Common myeloid progenitor, CD34-positive (primary cell): Measurements from ENCODE around the gene PROX2.

Experiments used
- CTCF ChIA-PET: fragments of 350-600 bp; sonication (Branson Sonifier 250); formaldehyde crosslinking; loops from one replicate; lab custom pipeline; 2021; ENCODE audit warnings: antibody characterized with exemption; lab: Charles Lee
- POLR2A ChIA-PET: fragments of 350-600 bp; sonication (Branson Sonifier 250); formaldehyde crosslinking; loops from one replicate; lab custom pipeline; 2021; ENCODE audit warnings: antibody characterized with exemption; lab: Charles Lee
- DNase-seq, 3 donors: peaks; one replicate each; pipeline versions ENCODE4 v3.0.0 to v3.0.0-alpha.2; 2013
- H3K27ac ChIP-seq, 2 experiments: 1 replicate in 1 of 2; 2 replicates in 1 of 2; pipeline ENCODE4 v1.7.0; 2013; ENCODE audit warnings: inconsistent platforms in 2 of 2, low read length in 2 of 2, mild to moderate bottlenecking in 2 of 2, low read depth in 1 of 2, moderate library complexity in 1 of 2; ENCODE audit not compliant: severe bottlenecking in 2 of 2, insufficient read depth in 1 of 2, poor library complexity in 1 of 2
- H3K27me3 ChIP-seq, 5 experiments: replicated peaks in 2 of 5; 1 replicate in 3 of 5; 2 replicates in 2 of 5; pipeline versions ENCODE4 v1.6.1 to v1.7.0; 2013; ENCODE audit warnings: low read length in 4 of 5, mild to moderate bottlenecking in 2 of 5, moderate library complexity in 2 of 5, inconsistent platforms in 1 of 5; ENCODE audit not compliant: insufficient read depth in 5 of 5, control insufficient read depth in 4 of 5
- H3K36me3 ChIP-seq, 4 experiments: 1 replicate in 2 of 4; 2 replicates in 2 of 4; pipeline versions ENCODE4 v1.6.1 to v1.7.0; 2013; ENCODE audit warnings: low read length in 3 of 4, control low read depth in 1 of 4, mild to moderate bottlenecking in 1 of 4; ENCODE audit not compliant: control insufficient read depth in 4 of 4, insufficient read depth in 4 of 4
- H3K4me1 ChIP-seq, 4 experiments: 1 replicate in 3 of 4; 2 replicates in 1 of 4; pipeline versions ENCODE4 v1.6.1 to v1.7.1; 2013; ENCODE audit warnings: low read length in 3 of 4, mild to moderate bottlenecking in 3 of 4, control low read depth in 1 of 4, inconsistent platforms in 1 of 4, moderate library complexity in 1 of 4; ENCODE audit not compliant: control insufficient read depth in 4 of 4, insufficient read depth in 4 of 4; ENCODE audit errors: control extremely low read depth in 1 of 4
- H3K4me3 ChIP-seq, 7 experiments: 1 replicate in 4 of 7; 2 replicates in 3 of 7; pipeline versions ENCODE4 v1.5.1 to v1.7.0; 2013; ENCODE audit warnings: mild to moderate bottlenecking in 7 of 7, low read length in 6 of 7, moderate library complexity in 6 of 7, inconsistent platforms in 2 of 7, low read depth in 2 of 7, control low read depth in 1 of 7; ENCODE audit not compliant: insufficient read depth in 4 of 7, control insufficient read depth in 1 of 7; ENCODE audit errors: extremely low read depth in 1 of 7
- H3K9me3 ChIP-seq, 5 experiments: 1 replicate in 4 of 5; 2 replicates in 1 of 5; pipeline versions ENCODE4 v1.6.1 to v1.7.1; 2013; ENCODE audit warnings: low read length in 4 of 5, mild to moderate bottlenecking in 2 of 5, inconsistent platforms in 1 of 5, low read depth in 1 of 5, moderate library complexity in 1 of 5; ENCODE audit not compliant: control insufficient read depth in 4 of 5, insufficient read depth in 2 of 5; ENCODE audit errors: control extremely low read depth in 1 of 5
- WGBS: methylation state at CpG from one replicate; pipeline ENCODE4 v1.1.5; 2013; ENCODE audit not compliant: insufficient coverage; 5-methylcytosine and 5-hydroxymethylcytosine counted together

Gene PROX2

GRCh38 chr14:74859757-74860552 is 16.0 kb downstream of the PROX2 start:
- ChIA-PET POLR2A (no interaction called here), CTCF (interaction anchor here (0.6 to 22.1 kb wide), 29 partner anchors 9 to 443 kb away, joined by 3 to 498 read pairs (median 5); partner anchors contain the start of genes DLST, PROX2 and RPS6KL1)
- 96% methylated on average over 6 of the region's 10 CpGs for WGBS
- Histone ChIP-seq H3K27me3 (no peaks in the 10 kb centered on the region), H3K4me3 (no peak overlapping the region), H3K27ac (no peak overlapping the region), H3K9me3 (no peaks in the 10 kb centered on the region), H3K4me1 (peaks cover 6 to 24% (median 19%) of the 10 kb centered on the region in 4 experiments), H3K36me3 (no peaks in the 10 kb centered on the region)
- DNase-seq, result no peak

- H3K4me1 ChIP-seq, result peaks cover 3 to 16% (median 10%) of the 10 kb centered on the region in 4 experiments
- no peaks in the 10 kb centered on the region for H3K27me3 ChIP-seq
- H3K4me3 ChIP-seq, result no peak overlapping the region
- ChIA-PET POLR2A (interaction anchor here (0.6 to 0.7 kb wide), 2 partner anchors 223 to 235 kb away, joined by 3 read pairs; no protein-coding TSS in a partner anchor), CTCF (interaction anchor here (6.4 to 22.1 kb wide), 4 partner anchors 19 to 232 kb away, joined by 76 to 498 read pairs (median 358); partner anchors contain the start of genes DLST and PROX2)
- 100% methylated on average over 1 of the region's 1 CpG for WGBS
- H3K27ac ChIP-seq, result no peak overlapping the region
- no peaks in the 10 kb centered on the region for H3K9me3 ChIP-seq
- DNase-seq, result no peak
- no peaks in the 10 kb centered on the region for H3K36me3 ChIP-seq
Observed at GRCh38 chr14:74858022-74858421, 17.9 kb downstream of the PROX2 start.

GRCh38 chr14:74856366-74856765 is 19.6 kb downstream of the PROX2 start:
- ChIA-PET POLR2A (no interaction called here), CTCF (interaction anchor here (1.1 to 22.1 kb wide), 9 partner anchors 8 to 232 kb away, joined by 3 to 498 read pairs (median 5); partner anchors contain the start of genes DLST and PROX2)

GRCh38 chr14:74855945-74856344 is 20.0 kb downstream of the PROX2 start:
- Histone ChIP-seq H3K9me3 (no peaks in the 10 kb centered on the region), H3K4me1 (peaks cover 0 to 9% (median 3%) of the 10 kb centered on the region in 4 experiments), H3K27ac (no peak overlapping the region), H3K36me3 (no peaks in the 10 kb centered on the region), H3K4me3 (no peak overlapping the region), H3K27me3 (no peaks in the 10 kb centered on the region)
- ChIA-PET POLR2A (no interaction called here), CTCF (interaction anchor here (1.1 to 22.1 kb wide), 8 partner anchors 8 to 92 kb away, joined by 4 to 498 read pairs (median 18); partner anchors contain the start of genes DLST and PROX2)
- WGBS, result 93% methylated on average over 4 of the region's 4 CpGs
- DNase-seq, result peak in 1 of 3 donors; percentile 38

More at GRCh38 chr14:74856366-74856765, 19.6 kb downstream of the PROX2 start:
- H3K27me3 ChIP-seq, result no peaks in the 10 kb centered on the region
- peaks cover 0 to 9% (median 5%) of the 10 kb centered on the region in 4 experiments for H3K4me1 ChIP-seq
- 83% methylated on average over 1 of the region's 1 CpG for WGBS
- DNase-seq, result no peak
- no peak overlapping the region for H3K27ac ChIP-seq
- no peak overlapping the region for H3K4me3 ChIP-seq
- no peaks in the 10 kb centered on the region for H3K36me3 ChIP-seq
- H3K9me3 ChIP-seq, result no peaks in the 10 kb centered on the region

GRCh38 chr14:74855021-74855420 is 20.9 kb downstream of the PROX2 start:
- no peak overlapping the region for H3K27ac ChIP-seq
- peaks cover 0 to 9% (median 2%) of the 10 kb centered on the region in 4 experiments for H3K4me1 ChIP-seq
- DNase-seq, result no peak
- WGBS, result 100% methylated on average over 4 of the region's 7 CpGs
- ChIA-PET CTCF (interaction anchor here (1.0 to 22.1 kb wide), 6 partner anchors 9 to 239 kb away, joined by 3 to 498 read pairs (median 152); partner anchors contain the start of genes DLST and PROX2), POLR2A (interaction anchor here (0.6 kb wide), 1 partner anchor 439 kb away, joined by 4 read pairs; no protein-coding TSS in a partner anchor)
- no peak overlapping the region for H3K4me3 ChIP-seq
- no peaks in the 10 kb centered on the region for H3K9me3 ChIP-seq
- no peaks in the 10 kb centered on the region for H3K36me3 ChIP-seq
- H3K27me3 ChIP-seq, result no peaks in the 10 kb centered on the region

GRCh38 chr14:74853581-74853980 is 22.4 kb downstream of the PROX2 start:
- ChIA-PET CTCF (interaction anchor here (1.0 to 22.1 kb wide), 6 partner anchors 7 to 87 kb away, joined by 3 to 498 read pairs (median 172); partner anchors contain the start of genes DLST and PROX2), POLR2A (no interaction called here)
- H3K36me3 ChIP-seq, result no peaks in the 10 kb centered on the region
- no CpG with 5 or more reads among the region's 4 CpGs for WGBS
- no peaks in the 10 kb centered on the region for H3K9me3 ChIP-seq
- peaks cover 0 to 9% (median 2%) of the 10 kb centered on the region in 4 experiments for H3K4me1 ChIP-seq
- no peak for DNase-seq
- no peaks in the 10 kb centered on the region for H3K27me3 ChIP-seq
- H3K4me3 ChIP-seq, result no peak overlapping the region
- H3K27ac ChIP-seq, result no peak overlapping the region
